ENCODE results near the gene LGALS7B.
"Not testable (repeated sequence)": the region's sequence is repeated elsewhere in the genome, so short reads cannot be mapped to it uniquely, and the experiment has no call there.

Gene LGALS7B

DNA sequence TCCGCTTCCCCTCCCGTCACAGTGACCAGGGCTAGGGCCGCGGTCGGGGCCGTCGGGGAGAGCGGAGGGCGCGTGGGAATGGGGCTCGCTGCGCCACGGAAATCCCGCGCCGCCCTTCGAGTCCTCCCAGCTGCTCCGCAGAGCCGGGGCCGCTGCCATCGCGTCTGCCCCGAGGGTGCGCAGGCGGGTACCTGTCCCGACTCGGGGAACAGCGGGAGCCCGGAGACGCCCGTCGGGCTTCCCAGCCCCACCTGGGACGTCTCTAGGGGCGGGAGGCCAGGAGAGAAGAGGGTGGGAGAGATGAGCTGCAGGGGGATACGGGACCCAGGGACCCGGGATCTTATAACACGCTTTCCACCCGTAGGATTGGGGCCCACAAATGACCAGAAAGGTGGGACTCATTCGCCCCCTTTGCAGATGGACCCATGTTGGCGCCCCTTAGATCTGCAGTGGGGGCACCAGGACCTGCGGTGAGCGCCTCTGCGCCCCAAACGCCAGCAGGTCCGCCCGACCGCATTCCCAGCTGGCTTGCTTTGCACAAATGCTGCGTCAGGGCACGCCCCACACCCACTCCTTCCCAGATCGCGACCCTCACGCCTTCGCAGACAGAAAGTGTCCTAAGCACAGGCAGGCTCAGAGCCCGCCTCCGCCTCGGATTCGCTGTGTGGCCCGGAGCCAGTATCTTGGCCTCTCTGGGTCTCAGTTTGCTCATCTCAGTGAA, 18.6 kb upstream of the LGALS7B start:
- DNase-seq (ENCODE audit: low spot score), result not testable (repeated sequence)

DNA sequence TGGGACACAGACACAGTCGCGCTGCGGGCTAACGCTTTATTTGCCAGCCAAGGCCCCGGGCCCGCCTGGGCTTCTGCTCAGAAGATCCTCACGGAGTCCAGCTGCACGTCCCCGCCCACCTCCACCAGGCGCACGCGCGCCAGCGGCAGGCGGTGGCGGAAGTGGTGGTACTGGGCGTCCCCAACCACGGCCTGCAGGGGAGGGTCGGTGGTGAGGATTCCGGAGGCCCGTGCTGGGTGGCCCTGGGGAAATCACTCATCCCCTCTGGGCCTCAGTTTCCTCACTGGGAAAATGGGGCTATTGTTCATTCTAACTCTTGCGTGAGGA, 18.1 kb upstream of the LGALS7B start:
- DNase-seq (ENCODE audit: low spot score), result not testable (repeated sequence)

DNA sequence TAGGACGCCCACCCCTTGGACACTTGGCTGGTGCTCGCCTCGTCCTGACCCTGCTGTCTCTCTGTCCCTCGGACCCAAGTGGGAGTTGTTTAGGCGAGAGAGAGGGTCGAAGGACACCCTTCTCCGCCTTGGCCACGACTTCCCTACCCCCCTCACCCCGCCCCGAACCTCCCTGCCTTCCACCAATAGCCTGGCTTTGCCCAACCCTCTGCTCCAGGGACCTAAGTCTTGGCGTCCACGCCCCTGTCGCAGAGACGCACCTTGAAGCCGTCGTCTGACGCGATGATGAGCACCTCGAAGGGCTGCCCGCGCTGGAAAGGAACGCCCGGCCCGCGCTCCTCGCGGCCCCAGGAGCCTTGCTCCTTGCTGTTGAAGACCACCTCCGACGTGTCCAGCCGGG, 17.4 kb upstream of the LGALS7B start:
- DNase-seq (ENCODE audit: low spot score), result not testable (repeated sequence)

DNA sequence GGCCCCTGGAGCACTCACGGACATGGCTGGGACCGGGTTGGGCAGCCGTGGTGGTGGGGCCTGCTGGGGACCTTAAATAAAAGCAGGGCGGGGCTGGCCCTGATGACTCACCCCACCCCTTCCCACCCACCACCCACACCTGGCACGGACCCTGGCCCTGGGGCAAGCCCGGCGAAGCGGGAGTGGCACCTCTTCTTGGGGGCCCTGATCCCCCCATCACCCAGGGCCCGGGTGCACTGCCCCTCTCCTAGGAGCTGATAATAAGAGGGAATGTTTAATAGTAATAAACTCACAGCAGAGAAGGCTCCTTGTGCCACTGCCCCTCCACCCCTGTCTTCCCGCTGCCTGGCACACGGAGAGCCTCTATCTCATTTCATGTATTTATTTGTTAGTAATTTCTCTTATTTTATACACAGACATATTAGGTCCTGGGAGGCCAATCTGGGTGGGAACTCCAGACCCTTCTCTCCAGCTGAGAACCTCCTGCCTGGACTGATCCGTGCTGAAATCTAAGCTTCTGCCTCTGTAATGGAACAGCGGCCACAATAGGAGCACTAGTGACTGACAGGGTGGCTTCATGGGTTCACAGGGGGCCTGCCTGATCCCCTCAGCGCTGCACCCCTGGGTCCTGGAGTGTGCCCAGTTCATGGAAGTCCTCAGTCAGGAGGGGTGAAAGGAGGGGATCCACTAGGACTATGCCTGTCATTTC, 15.4 kb upstream of the LGALS7B start, which contains the start of gene LGALS7:
Gene LGALS7 (minus strand): TSS at position 49 of the 709 bp plus-strand sequence. CDS start 25 bp downstream, at position 24.
- no peak for DNase-seq (ENCODE audit: low spot score)

DNA sequence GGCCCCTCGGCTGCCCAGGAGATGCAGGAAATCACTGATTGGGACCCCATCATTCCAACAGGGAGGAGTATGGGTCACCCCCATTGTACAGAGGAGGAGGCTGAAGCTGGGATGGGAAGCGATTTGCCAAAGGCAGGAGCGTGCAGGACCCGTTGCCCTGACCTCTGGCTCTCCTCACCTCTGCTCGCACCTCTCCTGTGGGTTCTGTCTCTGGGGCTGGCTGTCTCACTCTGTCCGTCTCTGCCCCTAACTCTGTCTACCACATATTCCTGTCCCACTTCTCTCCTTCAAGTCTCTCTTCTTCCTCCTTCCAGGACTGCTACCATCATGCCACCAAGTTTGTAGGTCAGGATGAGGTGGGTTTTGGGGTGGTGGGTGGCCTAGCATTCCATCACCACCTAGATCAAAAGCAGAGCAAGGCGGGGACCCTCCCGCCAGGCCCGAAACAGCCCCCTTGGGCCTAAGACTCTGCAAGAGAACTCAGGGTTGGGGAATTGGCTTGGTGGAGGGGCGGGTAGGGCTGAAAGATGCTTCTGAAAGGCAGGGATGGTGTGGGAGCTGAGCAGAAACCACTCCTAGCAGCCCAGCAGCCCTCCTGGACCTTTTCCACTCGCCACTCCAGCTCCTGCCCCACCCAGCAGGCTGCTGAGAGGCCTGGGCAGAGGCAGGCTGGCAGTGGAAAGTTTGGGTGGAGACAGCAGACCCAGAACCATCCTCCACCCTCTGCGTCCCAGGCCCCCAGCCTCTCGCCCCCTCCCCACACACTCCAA, 14.6 kb upstream of the LGALS7B start:
- no peak for DNase-seq (ENCODE audit: low spot score)

DNA sequence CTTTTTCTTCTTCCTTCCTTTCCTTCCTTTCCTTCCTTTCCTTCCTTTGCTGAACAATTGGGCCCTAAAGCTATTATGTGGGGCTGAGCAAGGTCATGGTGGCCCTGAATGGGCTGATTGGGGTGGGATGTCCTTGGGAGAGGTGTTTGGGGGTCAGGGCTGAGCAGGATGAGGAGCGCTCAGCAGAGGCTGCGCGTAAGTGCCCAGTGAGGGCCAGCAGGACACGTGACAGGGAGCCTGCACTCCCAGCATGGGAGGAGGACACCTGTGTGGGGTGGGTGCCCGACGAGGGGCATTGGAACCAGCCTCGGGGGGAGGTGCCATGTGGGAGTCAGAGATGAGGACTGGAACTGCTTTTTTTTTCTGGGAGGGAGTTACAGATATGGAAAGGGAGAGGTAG, 10.3 kb upstream of the LGALS7B start:
- DNase-seq (ENCODE audit: low spot score), result no peak

DNA sequence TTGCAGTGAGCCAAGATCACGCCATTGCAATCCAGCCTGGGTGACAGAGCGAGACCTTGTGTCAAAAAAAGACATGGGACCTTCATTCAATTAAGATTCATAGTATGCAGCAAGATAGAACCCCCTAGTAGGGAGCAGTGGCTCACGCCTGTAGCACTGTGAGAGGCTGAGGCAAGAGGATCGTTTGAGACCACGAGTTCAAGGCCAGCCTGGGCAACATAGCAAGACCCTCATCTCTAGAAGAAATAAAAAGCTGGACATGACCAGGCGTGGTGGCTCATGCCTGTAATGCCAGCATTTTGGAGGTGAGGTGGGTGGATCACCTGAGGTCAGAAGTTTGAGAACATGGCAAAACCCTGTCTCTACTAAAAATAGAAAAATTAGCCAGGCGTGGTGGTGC, 8.6 kb upstream of the LGALS7B start:
- DNase-seq (ENCODE audit: low spot score), result no peak

DNA sequence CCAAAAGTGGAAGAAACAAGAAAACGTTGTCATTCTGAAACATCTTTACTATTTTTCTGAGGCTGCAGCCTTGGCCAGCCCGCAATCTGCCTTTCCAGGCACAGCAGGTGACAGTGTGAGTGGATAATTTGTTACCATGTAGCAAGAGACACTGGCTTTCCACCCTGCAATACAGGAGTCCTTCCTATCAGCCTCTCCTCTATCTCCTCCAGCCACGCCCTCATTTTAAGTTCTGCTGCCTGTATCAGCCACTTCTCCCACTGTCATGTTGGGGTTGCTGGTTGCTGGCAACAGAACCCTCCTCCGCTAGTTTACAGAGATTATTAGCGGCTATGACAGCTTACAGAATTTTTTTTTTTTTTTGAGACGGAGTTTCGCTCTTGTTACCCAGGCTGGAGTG, 7.9 kb upstream of the LGALS7B start:
- DNase-seq (ENCODE audit: low spot score), result no peak

DNA sequence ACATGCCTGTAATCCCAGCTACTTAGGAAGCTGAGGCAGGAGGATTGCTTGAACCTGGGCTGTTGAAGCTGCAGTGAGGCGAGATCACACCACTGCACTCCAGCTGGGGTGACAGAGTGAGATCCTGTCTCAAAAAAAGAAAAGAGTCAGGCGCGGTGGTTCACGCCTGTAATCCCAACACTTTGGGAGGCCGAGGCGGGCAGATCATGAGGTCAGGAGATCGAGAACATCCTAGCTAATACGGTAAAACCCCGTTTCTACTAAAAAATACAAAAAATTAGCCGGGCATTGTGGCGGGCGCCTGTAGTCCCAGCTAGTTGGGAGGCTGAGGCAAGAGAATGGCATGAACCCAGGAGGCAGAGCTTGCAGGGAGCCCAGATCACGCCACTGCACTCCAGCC, 6.8 kb upstream of the LGALS7B start:
- DNase-seq (ENCODE audit: low spot score), result not testable (repeated sequence)

DNA sequence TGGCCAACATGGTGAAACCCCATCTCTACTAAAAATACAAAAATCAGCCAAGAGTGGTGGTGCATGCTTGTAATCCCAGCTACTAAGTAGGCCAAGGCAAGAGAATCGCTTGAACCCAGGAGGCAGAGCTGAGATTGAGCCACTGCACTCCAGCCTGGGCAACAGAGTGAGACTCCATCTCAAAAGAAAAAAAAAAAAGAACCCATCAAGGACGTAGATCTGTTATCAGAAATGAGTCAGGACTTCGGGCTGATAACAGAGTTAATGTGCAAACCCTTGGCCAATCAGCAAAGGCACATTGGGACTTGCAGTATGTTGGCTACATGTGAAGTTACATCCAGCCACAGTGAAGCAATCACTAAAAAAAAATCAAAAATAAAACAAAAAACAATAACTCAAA, 4.8 kb upstream of the LGALS7B start:
- DNase-seq (ENCODE audit: low spot score), result no peak

DNA sequence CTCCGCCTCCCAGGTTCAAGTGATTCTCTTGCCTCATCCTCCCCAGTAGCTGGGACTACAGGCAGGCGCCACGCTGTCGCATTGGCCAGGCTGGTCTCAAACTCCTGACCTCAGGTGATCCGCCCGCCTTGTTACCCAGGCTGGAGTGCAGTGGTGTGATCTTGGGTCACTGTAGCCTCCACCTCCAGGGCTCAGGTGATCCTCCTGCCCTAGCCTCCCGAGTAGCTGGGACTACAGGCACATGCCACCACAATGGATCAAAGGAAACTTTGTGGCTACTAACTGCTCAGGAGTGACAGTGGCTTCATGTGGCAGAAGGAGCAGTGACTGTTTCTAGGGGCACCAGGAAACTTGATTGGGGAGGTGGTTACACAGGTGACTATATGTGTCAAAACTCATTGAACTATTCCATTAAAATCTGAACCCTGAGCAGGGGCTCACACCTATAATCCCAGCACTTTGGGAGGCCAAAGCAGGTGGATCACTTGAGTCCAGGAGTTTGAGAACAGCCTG, 3.8 kb upstream of the LGALS7B start:
- no peak for DNase-seq (ENCODE audit: low spot score)

DNA sequence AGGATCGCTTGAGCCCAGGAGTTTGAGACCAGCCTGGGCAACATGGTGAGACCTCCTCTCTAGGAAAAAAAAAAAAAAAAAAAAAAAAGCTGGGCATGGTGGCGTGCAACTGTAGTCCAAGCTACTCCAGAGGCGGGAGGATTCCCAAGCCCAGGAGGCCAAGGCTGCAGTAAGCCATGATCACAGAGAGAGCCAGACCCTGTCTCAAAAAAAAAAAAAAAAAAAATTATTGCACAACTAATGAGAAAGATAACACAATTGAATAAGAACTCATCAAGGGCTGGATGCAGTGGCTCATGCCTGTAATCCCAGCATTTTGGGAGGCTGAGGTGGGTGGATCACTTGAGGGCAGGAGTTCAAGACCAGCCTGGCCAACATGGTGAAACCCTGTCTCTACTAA, 2.9 kb upstream of the LGALS7B start:
- DNase-seq (ENCODE audit: low spot score), result not testable (repeated sequence)

DNA sequence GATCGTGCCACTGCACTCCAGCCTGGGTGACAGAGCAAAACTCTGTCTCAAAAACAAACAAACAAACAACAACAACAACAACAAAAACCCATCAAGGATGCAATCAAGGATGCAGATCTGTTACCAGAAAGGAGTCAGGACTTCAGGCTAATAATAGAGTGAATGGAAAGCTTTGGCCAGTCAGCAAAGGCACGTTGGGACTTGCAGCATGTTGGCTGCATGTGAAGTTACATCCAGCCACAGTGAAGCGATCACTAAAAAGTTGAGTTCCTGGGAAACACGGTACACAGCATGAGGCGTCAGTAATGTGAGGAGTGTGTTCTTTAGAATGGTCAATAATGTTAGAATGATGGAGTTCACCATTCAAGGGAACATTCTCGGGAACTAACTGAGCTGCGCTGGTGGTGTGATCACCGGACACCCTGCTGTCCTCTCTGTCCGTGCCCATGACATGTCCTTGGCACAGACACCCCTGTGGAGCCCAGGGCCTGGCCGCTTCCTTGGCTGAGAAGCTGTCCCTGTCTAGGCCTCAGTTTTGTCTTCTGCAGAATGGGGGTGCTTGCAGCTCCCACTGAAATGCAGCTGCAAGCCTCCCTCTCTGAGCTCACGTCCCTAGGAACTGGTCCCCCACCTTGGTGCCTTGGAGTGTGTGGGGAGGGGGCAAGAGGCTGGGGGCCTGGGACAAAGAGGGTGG, 2.3 kb upstream of the LGALS7B start:
- DNase-seq (ENCODE audit: low spot score), result no peak

DNA sequence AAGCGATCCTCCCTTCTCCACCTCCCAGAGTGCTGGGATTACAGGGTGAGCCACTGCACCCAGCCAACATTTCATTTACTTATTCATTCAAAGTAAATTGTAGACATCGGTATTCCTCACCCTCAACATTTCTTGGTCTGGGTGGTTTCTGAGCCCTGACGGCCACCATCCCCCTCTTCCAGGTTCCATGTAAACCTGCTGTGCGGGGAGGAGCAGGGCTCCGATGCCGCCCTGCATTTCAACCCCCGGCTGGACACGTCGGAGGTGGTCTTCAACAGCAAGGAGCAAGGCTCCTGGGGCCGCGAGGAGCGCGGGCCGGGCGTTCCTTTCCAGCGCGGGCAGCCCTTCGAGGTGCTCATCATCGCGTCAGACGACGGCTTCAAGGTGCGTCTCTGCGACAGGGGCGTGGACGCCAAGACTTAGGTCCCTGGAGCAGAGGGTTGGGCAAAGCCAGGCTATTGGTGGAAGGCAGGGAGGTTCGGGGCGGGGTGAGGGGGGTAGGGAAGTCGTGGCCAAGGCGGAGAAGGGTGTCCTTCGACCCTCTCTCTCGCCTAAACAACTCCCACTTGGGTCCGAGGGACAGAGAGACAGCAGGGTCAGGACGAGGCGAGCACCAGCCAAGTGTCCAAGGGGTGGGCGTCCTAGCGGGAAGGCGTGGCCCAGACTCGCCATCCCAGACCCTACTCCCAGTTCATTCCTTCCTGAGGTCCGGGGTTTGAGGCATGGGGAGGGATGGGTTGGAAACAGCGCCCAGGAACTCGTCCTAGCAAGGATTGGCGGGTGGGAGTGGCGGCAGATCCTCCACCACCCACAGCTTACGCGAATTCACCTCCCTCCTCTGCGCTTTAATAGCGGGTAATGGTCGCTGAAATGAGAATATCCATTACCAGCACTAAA, 1.8 kb downstream of the LGALS7B start:
- DNase-seq (ENCODE audit: low spot score), result not testable (repeated sequence)

DNA sequence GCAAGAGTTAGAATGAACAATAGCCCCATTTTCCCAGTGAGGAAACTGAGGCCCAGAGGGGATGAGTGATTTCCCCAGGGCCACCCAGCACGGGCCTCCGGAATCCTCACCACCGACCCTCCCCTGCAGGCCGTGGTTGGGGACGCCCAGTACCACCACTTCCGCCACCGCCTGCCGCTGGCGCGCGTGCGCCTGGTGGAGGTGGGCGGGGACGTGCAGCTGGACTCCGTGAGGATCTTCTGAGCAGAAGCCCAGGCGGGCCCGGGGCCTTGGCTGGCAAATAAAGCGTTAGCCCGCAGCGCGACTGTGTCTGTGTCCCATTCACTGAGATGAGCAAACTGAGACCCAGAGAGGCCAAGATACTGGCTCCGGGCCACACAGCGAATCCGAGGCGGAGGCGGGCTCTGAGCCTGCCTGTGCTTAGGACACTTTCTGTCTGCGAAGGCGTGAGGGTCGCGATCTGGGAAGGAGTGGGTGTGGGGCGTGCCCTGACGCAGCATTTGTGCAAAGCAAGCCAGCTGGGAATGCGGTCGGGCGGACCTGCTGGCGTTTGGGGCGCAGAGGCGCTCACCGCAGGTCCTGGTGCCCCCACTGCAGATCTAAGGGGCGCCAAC, 2.6 kb downstream of the LGALS7B start:
- DNase-seq (ENCODE audit: low spot score), result not testable (repeated sequence)

DNA sequence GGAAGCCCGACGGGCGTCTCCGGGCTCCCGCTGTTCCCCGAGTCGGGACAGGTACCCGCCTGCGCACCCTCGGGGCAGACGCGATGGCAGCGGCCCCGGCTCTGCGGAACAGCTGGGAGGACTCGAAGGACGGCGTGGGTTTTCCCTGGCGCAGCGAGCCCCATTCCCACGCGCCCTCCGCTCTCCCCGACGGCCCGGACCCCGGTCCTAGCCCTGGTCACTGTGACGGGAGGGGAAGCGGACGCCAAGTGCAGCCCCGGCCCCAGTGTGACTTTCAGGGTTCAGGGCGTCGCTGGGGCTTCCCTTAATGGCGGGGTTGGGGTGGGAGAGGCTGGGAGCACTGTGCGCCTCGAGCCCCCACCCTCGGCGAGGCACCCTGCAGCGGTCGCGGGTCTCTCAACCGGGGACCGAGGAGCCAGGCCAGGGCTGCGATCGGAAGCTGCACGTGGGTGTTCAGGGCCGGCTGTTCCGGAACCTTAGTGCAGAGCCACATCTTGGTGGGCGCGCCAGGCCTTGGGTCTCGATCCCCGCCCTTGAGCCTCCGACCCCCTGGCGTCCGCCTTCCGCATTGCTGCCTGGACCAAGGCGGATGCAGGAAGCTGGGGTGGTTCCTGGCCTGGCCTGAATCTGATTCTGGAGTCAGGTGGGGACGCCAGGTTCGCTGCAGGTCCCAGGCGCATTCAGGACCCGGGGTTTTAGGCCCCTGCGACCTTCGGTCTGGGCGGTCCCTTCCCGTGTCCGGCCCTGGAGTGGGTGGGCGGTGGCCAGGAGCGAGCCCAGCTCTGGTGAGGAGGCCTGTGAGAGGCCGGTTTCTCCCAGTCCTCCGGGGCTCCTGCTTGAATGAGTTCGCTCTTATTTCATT, 3.5 kb downstream of the LGALS7B start:
- DNase-seq (ENCODE audit: low spot score), result peak; percentile 56

DNA sequence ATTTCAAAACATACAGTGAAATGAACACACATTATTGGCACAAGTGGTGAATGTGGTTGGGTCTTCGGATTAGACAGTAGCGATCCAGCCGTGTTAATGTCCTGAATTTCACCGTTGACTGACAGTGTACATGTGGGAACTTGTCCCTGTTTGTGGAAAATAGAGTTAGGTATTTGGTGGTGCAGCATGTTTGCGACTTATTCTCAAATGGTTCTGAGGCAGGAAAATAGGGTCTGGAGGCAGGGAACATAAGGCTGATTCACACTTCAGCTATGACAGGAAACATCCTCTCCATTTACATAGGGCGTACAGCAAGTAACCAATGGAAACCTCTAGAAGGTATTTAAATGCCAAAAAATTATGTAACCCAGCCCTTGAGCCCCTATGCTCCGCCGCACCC, 4.2 kb downstream of the LGALS7B start:
- no peak for DNase-seq (ENCODE audit: low spot score)

DNA sequence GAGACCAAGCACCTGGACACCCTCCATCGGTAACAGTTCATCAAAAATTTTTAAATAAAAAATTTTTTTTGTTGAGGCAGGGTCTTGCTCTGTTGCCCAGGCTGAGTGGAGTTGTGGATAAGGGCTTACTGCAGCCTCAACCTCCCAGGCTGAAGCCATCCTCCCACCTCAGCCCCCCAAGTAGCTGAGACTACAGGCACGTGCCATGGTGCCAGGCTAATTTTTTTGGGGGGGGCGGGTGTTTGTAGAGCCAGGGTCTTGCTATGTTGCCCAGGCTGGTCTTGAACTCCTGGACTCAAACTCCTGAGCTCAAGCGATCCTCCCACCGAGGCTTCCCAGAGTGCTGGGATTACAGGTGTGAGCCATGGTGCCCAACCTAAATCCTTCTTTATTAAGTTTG, 4.7 kb downstream of the LGALS7B start:
- no peak for DNase-seq (ENCODE audit: low spot score)

DNA sequence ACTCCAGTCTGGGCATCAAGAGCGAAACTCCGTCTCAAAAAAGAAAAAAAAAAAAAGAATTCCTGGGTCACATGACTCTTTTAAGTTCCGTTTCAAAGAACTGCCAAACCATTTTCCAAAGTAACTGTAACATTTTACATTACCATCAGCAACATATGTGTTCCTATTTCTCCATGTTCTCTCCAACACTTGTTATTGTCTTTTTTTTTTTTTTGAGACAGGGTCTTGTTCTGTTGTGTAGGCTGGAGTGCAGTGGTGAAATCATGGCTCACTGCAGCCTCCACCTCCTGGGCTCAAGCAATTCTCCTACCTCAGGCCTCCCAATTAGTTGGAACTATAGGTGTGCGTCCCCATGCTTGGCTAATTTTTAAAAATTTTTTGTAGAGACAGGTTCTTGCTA, 6.5 kb downstream of the LGALS7B start:
- no peak for DNase-seq (ENCODE audit: low spot score)

DNA sequence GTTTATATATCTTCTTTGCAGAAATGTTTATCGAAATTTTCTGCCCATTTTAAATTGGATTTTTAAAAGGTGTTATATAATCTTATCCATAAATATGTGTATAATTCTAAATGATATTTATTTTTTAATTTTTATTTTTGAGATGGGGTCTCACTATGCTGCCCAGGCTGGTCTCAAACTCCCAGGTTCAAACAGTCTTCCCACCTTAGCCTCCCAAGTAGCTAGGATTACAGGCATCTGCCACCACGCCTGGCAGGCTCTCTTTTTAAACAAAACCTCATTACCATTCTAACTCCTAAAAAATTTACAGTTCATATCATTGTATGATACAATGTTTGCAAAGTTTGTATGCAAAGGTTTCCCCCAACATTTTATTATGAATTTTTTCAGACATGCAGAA, 7.2 kb downstream of the LGALS7B start:
- DNase-seq (ENCODE audit: low spot score), result no peak
